ENCODE data around the gene AMFR.

Gene AMFR

DNA sequence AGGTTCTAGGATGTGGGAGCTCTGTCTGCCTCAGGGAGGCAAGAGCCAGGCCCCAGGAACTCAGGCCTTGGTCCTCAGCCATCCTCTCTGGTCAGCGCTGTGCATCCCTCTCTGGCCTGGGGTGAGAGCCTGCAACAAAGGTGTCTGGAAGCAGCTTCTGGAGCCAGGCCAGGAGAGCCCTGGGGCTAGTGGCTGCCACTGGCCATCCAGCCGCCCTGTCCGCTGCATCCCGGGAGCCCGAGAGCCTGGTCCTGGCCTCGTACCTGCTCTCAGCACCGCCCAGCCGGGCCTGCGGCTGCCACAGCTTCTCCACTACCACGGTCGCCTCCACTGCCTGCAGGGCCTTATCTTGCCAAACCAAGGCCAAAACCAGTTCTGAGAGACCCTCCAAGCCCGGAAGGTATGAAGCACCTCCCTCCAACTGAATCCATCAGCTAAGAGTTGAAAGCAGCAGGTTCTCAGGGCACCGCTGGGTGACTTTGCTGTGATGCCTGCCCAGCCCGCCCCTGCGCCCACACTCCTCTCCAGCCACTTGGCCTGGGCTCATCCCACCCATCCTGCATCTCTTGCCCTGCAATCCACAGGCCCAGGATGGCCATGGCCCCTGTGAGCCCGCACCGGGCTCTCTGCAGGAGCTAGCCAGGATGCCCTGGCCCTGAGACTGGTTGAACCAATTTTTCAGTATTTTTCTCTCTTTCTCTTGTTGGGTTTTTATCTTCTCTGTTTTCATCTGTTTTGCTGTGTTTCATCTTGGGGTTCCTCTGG, 85.7 kb downstream of the AMFR start:
- no peak for DNase-seq (ENCODE audit: low read depth)
- no peak overlapping the region for H3K4me3 ChIP-seq (ENCODE audit: low read depth, low read length)
- TF ChIP-seq, protein P1, sequence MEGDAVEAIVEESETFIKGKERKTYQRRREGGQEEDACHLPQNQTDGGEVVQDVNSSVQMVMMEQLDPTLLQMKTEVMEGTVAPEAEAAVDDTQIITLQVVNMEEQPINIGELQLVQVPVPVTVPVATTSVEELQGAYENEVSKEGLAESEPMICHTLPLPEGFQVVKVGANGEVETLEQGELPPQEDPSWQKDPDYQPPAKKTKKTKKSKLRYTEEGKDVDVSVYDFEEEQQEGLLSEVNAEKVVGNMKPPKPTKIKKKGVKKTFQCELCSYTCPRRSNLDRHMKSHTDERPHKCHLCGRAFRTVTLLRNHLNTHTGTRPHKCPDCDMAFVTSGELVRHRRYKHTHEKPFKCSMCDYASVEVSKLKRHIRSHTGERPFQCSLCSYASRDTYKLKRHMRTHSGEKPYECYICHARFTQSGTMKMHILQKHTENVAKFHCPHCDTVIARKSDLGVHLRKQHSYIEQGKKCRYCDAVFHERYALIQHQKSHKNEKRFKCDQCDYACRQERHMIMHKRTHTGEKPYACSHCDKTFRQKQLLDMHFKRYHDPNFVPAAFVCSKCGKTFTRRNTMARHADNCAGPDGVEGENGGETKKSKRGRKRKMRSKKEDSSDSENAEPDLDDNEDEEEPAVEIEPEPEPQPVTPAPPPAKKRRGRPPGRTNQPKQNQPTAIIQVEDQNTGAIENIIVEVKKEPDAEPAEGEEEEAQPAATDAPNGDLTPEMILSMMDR (IDR thresholded peaks at IDR 0.05; ENCODE audit: low read depth, low read length, missing control alignments), result no peak

DNA sequence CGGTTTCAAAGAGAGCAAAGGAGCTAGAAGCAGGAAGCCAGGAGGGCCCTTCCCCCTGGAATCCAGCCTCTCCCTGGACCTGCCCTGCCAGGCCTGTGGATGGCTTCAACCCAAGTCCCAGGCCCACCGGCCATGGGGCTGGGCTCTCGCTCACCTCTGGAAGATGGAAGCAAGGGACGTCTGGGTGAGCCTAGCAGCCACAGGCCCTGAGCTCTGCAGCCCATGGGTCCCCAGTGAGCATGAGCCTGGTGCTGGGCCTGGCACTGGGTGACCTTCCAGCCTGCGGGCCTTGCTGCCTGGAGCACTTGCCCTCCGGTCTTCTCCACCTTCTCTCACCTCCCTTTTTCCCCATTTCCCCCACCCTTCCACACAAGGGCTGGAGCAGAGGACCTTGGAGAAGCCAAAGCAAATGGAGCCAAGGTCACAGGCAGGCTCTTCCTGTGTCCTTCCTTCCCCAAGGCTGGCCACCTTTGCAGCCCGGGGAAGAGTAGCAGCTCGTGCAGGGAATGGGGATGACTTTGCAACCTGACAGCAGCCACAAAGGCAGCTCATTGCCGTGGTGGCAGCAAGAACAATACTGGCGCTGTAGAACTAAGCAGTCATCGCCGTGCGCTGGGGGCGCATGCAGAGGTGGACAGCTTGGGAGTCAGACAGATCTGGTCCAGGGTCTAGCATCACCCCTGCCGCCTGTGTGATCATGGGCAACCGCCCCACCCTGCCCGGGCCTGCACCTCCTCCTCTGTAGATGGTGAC, 86.6 kb downstream of the AMFR start:
- TF ChIP-seq, protein P1 (IDR thresholded peaks at IDR 0.05; ENCODE audit: low read depth, low read length, missing control alignments), result no peak
- H3K4me3 ChIP-seq (ENCODE audit: low read depth, low read length), result no peak overlapping the region
- no peak for DNase-seq (ENCODE audit: low read depth)

DNA sequence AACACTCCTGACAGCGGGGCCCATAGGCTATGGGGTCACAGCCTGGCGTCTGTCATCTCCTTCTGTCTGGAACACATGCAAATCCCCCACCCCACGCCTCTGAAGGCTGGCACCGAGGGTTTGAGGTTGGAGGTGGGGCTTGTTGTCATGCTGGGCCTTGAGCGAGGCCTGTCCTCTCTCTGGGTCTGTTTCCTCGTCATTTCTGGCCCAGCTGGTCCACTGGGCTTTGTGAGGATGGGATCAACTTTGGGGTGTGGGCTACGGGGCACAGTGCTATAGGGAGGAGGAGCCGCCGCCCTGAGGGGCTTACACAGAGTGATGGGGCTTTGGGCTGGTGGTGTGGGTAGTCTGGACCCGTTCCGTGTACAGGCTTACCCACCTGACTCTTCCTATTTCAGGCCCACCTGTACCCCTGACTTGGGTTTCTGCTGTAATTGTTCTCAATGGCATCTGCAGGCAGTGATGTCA, 87.5 kb downstream of the AMFR start:
- H3K4me3 ChIP-seq (ENCODE audit: low read depth, low read length), result no peak overlapping the region
- no peak for DNase-seq (ENCODE audit: low read depth)
- TF ChIP-seq, protein P1 (IDR thresholded peaks at IDR 0.05; ENCODE audit: low read depth, low read length, missing control alignments), result no peak

DNA sequence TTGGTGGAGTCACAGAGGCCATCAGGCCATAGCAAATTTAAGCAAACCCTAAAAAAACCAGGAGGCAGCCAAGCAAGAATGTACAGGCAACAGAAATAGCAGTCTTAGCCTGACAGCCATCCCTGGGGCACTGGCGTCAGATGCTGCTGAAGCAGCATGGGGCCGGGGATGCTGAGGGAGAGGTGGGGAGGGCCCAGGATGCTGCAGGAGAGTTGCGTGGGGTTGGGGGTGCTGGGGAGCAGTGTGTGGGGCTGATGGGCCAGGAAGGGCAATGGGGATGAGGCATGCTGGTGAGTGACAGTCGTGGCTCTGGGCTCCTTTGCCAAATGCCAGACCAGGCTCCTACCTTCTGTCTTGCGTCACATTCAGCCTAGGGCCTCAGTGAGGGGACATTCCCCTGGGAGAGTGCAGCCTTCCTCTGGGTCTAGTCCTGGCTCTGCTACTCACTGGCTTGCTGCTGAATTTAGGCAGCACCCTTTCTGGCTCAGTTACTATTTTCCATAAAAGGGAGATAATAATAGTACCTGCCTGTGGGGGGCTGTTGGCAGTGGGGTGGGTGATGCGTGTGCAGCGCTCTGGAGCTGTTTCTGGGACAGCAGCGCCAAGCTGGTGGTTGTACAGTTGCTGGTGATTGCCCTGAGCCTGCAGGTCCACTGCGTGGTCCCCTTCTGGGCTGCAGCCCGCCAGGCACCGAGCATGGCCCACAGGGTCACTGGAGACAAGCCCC, 88.1 kb downstream of the AMFR start:
- TF ChIP-seq, protein P1 (IDR thresholded peaks at IDR 0.05; ENCODE audit: low read depth, low read length, missing control alignments), result no peak
- no peak for DNase-seq (ENCODE audit: low read depth)
- no peak overlapping the region for H3K4me3 ChIP-seq (ENCODE audit: low read depth, low read length)

DNA sequence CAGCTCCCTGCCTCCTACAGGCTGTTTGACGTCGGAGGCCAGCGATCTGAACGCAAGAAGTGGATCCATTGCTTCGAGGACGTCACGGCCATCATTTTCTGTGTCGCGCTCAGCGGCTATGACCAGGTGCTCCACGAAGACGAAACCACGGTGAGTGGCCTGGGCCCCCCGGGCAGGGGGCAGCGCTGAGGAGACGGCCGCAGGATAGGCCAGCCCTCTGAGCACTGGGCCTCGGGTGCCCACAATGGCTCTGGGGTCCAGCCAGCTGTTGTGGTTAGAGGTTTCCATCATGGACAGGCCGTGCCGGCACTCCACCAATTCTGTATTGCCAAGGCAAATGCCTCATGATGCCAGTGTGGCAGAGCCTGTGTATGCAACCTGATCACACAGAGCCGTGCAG, 88.6 kb downstream of the AMFR start:
- TF ChIP-seq, protein P1 (IDR thresholded peaks at IDR 0.05; ENCODE audit: low read depth, low read length, missing control alignments), result no peak

DNA sequence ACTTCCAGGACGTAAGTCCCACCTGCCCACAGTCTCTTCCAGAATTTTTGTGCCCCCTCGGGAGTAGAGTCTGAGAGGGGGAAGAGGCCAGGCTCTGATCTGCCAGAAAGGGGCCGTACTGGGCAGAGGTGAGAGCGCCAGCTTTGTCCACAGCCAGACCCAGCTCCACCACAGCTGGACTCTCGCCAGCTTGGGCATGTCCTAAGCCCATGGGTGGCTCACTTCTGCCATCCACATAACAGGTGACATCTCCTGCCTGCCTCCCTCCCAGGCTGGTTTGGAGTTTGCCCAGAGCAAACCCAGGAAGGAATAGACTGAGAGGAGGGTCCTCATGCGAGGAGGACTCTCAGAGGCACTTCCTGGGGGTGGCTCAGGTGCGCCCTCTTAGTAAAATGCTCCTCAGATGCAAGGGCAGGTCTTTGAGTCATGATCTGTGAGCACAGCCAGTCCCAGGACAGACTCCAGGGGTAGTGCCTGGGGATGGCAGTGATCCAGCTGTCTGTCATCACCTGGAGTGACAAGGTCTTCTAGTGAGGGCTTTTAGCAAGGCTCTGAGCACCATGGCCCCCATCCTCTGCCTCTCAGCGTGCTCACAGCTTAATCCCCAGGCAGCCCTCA, 89.2 kb downstream of the AMFR start:
- no peak overlapping the region for H3K4me3 ChIP-seq (ENCODE audit: low read depth, low read length)
- DNase-seq (ENCODE audit: low read depth), result no peak
- TF ChIP-seq, protein P1 (IDR thresholded peaks at IDR 0.05; ENCODE audit: low read depth, low read length, missing control alignments), result no peak

More for the DNA sequence above, 88.6 kb downstream of the AMFR start:
- no peak overlapping the region for H3K4me3 ChIP-seq (ENCODE audit: low read depth, low read length)
- DNase-seq (ENCODE audit: low read depth), result no peak

Data from GM12864 (cell line).